ENCODE data around the gene FAM193A.

DNA sequence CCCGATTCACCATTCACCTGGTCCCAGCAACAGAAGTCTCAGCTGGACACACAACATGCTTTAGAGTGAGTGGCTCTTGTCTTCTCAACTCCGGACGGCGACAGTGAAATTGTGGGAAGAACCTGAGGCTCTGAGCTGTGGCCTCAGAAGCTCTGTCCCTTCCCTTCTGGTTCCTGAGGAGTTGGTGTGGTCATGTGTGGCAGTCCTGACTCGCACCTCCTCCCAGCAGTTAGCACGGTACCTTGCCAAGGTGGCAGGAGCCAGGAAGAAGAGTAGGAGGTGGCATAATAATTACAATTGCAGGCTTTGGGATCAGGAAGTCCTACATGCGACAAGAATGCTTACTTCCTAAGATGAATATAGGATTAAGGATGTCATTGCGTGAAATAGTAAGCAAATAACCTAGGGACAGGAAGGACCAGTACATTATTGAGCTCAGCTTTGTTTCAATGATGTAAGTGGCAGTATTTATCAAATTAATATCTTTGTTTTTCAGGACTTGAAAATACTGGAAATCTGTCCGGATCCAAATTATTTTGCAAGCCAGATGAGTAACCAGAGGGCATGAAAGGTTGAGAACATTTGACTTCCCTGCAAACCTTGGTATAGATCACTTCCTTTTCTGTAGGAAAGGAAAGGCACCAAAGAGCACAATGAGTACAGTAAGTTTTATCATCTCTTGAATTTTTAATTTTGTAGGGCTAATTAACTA, 46.5 kb upstream of the FAM193A start:
- TF ChIP-seq CTCF (IDR thresholded peaks at IDR 0.05) (no peak), POLR2A (IDR thresholded peaks at IDR 0.05) (no peak)
